NT2/D1 (cell line): ENCODE measurements around the gene SAMD14.

Experiments used
- DNase-seq: peaks from one replicate; pipeline ENCODE4 v3.0.0-alpha.2; 2011; ENCODE audit warnings: low read depth, low spot score
- H3K27me3 ChIP-seq: 2 replicates; pipeline ENCODE4 v1.6.0; 2011; ENCODE audit warnings: mild to moderate bottlenecking; ENCODE audit not compliant: insufficient read length, insufficient read depth
- H3K36me3 ChIP-seq: 2 replicates; pipeline ENCODE4 v1.6.1; 2011; ENCODE audit warnings: mild to moderate bottlenecking, low read length, mixed read lengths; ENCODE audit not compliant: insufficient read depth, insufficient read length
- H3K4me1 ChIP-seq: 2 replicates; pipeline ENCODE4 v1.5.1; 2011; ENCODE audit not compliant: insufficient read depth, insufficient read length
- H3K4me3 ChIP-seq: 2 replicates; pipeline ENCODE4 v1.5.1; 2011; ENCODE audit warnings: low read depth; ENCODE audit not compliant: insufficient read length
- H3K9ac ChIP-seq: 2 replicates; pipeline ENCODE4 v1.6.0; 2011; ENCODE audit warnings: low read depth; ENCODE audit not compliant: insufficient read length
- H3K9me3 ChIP-seq: 2 replicates; pipeline ENCODE4 v1.5.1; 2011; ENCODE audit warnings: mild to moderate bottlenecking, low read length; ENCODE audit not compliant: insufficient read depth
- SUZ12 ChIP-seq: IDR thresholded peaks from 2 replicates; pipeline ENCODE4 v1.6.1; 2011; ENCODE audit not compliant: insufficient read length, insufficient read depth; ENCODE audit errors: extremely low read depth
- YY1 ChIP-seq: IDR thresholded peaks from 2 replicates; pipeline ENCODE4 v1.6.1; 2011; ENCODE audit not compliant: insufficient read length, insufficient read depth
- ZNF274 ChIP-seq: IDR thresholded peaks from 2 replicates; pipeline ENCODE4 v1.6.1; 2011; ENCODE audit warnings: mild to moderate bottlenecking, low read depth, low read length

SAMD14 gene

GRCh38 chr17:50173335-50173941 lies 43.5 kb upstream of the SAMD14 start:
- Histone ChIP-seq H3K27me3 (no peaks in the 10 kb centered on the region), H3K4me1 (peaks cover 19% of the 10 kb centered on the region), H3K9ac (no peak overlapping the region), H3K36me3 (no peaks in the 10 kb centered on the region), H3K9me3 (no peaks in the 10 kb centered on the region), H3K4me3 (no peak overlapping the region)
- DNase-seq = no peak
- no peak for TF ChIP-seq ZNF274
- TF ChIP-seq YY1 = no peak
- TF ChIP-seq SUZ12 = no peak

- no peak for DNase-seq
- H3K4me1 ChIP-seq = peaks cover 19% of the 10 kb centered on the region
- H3K9me3 ChIP-seq = no peaks in the 10 kb centered on the region
- no peak overlapping the region for H3K4me3 ChIP-seq
- H3K27me3 ChIP-seq = no peaks in the 10 kb centered on the region
- H3K9ac ChIP-seq = no peak overlapping the region
- no peak for TF ChIP-seq ZNF274
- TF ChIP-seq SUZ12 = no peak
- TF ChIP-seq YY1 = no peak
- H3K36me3 ChIP-seq = no peaks in the 10 kb centered on the region
Observed at GRCh38 chr17:50172936-50173334, 43.0 kb upstream of the SAMD14 start.

GRCh38 chr17:50172130-50172529 lies 42.2 kb upstream of the SAMD14 start:
- Histone ChIP-seq H3K4me1 (peaks cover 20% of the 10 kb centered on the region), H3K9ac (no peak overlapping the region), H3K36me3 (no peaks in the 10 kb centered on the region), H3K4me3 (no peak overlapping the region), H3K27me3 (no peaks in the 10 kb centered on the region), H3K9me3 (no peaks in the 10 kb centered on the region)
- DNase-seq = no peak
- TF ChIP-seq YY1 (no peak), SUZ12 (no peak), ZNF274 (no peak)

GRCh38 chr17:50171371-50172071 lies 41.6 kb upstream of the SAMD14 start:
- no peak for DNase-seq
- Histone ChIP-seq H3K9me3 (no peaks in the 10 kb centered on the region), H3K27me3 (no peaks in the 10 kb centered on the region), H3K36me3 (no peaks in the 10 kb centered on the region), H3K4me3 (no peak overlapping the region), H3K9ac (no peak overlapping the region), H3K4me1 (peaks cover 23% of the 10 kb centered on the region)
- TF ChIP-seq YY1 (no peak), SUZ12 (no peak), ZNF274 (no peak)

- TF ChIP-seq YY1 (no peak), ZNF274 (no peak), SUZ12 (no peak)
- no peak overlapping the region for H3K9ac ChIP-seq
- H3K4me1 ChIP-seq = peaks cover 24% of the 10 kb centered on the region
- DNase-seq = no peak
- no peaks in the 10 kb centered on the region for H3K9me3 ChIP-seq
- no peaks in the 10 kb centered on the region for H3K36me3 ChIP-seq
- no peak overlapping the region for H3K4me3 ChIP-seq
- no peaks in the 10 kb centered on the region for H3K27me3 ChIP-seq
Observed at GRCh38 chr17:50170662-50171370, 40.9 kb upstream of the SAMD14 start.

- Histone ChIP-seq H3K9ac (no peak overlapping the region), H3K27me3 (no peaks in the 10 kb centered on the region), H3K36me3 (no peaks in the 10 kb centered on the region), H3K4me1 (peaks cover 18% of the 10 kb centered on the region), H3K9me3 (no peaks in the 10 kb centered on the region), H3K4me3 (no peak overlapping the region)
- DNase-seq = no peak
- TF ChIP-seq YY1 = no peak
- TF ChIP-seq SUZ12 = no peak
Observed at GRCh38 chr17:50169881-50170459, 40.0 kb upstream of the SAMD14 start.
